GM12891 (cell line): Measurements from ENCODE around the gene GLT8D2.

Source experiments
- PAX5 ChIP-seq: IDR thresholded peaks from 2 replicates; pipeline ENCODE4 v1.6.1; 2011; ENCODE audit warnings: low read length, moderate library complexity, mild to moderate bottlenecking; ENCODE audit not compliant: insufficient read depth, severe bottlenecking
- POLR2A ChIP-seq: IDR thresholded peaks from 2 replicates; pipeline ENCODE4 v1.6.1; 2011; ENCODE audit warnings: low read depth, low read length, control low read depth
- POLR2AphosphoS5 ChIP-seq: IDR thresholded peaks from 2 replicates; pipeline ENCODE4 v1.6.1; 2011; ENCODE audit warnings: low read depth, low read length, control low read depth
- POU2F2 ChIP-seq: IDR thresholded peaks from 2 replicates; pipeline ENCODE4 v1.6.1; 2011; ENCODE audit warnings: low read depth, mild to moderate bottlenecking, control low read depth, low read length, moderate library complexity
- TAF1 ChIP-seq: IDR thresholded peaks from 2 replicates; pipeline ENCODE4 v1.6.1; 2011; ENCODE audit warnings: low read depth, low read length, control low read depth

DNA sequence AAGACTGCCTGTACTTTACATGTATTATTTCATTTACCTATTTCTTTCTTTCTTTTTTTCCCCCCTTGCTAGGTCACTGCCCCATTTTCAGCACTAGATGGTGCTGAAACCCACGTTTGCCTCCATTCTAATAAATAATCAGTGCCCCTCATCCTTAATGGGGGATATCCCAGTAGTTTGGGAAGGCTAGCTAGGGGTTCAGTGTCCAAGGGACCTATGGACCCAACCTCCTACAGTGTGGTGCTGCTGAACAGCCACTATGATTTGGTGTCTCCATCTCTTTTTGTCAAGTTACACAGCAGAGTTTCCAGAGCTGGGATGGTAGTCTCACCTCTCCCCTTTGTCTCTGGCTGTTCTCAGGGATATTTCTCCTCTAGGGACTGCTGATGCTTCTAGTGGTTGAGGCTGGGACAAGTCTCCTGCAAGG is 7.8 kb upstream of the GLT8D2 start:
- TF ChIP-seq POLR2AphosphoS5 (no peak), POLR2A (no peak), TAF1 (no peak), PAX5 (no peak), POU2F2 (no peak)
